HG03103 (cell line): ENCODE measurements around the gene ASB4.

Source experiments
- ATAC-seq: cut with Tn5 transposase; IDR thresholded peaks from one replicate; pipeline ENCODE4 v1.9.1; 2021; ENCODE audit warnings: low read depth; ENCODE audit not compliant: unreplicated experiment

Gene ASB4

DNA sequence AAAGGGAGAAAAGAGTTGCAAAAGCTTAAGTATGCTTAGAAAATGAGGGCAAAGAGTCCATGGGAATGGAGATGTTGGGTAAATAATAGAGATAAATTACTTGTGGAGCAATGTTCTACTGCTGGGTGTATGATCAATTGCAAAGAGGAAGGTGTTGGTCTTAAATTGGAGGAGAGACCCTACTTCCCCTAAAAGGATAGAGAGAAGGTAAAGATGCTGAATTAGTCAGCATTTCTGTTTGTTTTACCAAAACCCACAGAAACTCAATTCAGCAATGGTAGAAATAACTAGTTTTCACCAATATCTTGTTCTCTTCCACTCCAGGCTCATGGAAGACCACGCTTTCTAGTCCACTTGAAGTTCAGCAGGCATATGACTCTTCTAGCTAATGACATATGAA, 32.1 kb downstream of the ASB4 start:
- peak; percentile 26 for ATAC-seq

DNA sequence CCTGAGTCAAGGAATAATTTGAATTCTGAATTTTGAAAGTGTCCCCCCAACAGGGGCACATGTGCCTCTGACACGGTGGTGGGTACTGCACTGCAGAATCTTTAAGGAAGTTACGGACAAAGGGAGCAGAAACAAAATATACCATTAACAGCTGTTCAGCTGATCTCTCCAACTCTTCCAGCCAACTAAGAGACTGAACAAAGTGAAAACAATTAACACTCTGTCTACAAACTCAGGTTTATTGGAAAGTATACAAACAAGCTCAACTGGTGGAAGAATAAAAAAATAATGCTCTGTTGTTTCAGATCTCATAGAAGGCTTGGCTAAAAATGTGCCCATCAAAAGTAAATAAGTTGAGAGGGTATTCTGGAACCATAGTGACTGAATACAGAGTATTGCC, 34.4 kb downstream of the ASB4 start:
- ATAC-seq: no peak

DNA sequence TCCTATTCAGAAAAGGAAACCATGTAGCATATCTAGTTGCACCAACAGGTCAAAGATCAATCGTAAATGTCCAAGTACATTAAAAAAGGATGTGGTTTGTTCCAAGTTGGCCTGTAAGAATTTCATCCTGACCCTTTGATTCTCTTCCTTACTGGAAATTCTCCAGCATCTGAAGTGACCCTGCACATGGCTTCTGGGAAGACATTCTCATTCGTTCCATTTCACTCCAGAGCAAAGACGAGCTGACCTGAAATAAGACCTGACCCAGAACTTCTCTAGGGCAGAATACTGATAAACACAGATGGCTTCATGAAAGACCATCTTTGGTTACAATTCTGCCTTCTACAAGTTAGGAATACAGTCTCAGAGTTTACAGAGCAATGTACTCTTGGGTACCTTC, 39.8 kb downstream of the ASB4 start:
- no peak for ATAC-seq

DNA sequence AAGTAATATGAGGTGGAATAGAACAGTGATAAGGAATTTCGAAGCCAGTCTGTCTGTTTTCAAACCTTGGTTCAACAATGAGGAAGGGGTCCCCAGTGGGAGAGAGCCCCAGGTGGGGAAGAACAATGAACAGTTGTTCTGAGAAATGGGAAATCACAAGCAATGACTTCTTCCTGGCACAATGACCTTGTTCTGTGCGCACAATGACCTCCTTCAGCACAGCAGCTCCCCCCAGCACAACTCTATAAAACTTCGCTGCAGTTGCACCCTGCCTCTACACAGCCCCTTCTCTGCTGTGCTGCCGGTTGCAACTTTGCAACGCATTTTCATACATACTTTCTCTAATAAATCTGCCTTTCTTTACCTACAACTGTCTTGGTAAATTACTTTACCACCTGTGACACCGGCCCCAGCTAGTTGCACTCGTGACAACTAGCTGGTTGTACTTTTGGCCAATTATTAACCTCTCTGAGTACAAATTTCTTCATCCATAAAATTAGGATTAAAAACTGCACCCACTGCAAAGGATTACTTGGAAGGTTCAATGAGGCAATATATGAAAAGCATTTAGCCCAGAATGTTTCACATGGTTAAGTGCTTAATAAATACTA, 40.5 kb downstream of the ASB4 start:
- ATAC-seq: no peak

DNA sequence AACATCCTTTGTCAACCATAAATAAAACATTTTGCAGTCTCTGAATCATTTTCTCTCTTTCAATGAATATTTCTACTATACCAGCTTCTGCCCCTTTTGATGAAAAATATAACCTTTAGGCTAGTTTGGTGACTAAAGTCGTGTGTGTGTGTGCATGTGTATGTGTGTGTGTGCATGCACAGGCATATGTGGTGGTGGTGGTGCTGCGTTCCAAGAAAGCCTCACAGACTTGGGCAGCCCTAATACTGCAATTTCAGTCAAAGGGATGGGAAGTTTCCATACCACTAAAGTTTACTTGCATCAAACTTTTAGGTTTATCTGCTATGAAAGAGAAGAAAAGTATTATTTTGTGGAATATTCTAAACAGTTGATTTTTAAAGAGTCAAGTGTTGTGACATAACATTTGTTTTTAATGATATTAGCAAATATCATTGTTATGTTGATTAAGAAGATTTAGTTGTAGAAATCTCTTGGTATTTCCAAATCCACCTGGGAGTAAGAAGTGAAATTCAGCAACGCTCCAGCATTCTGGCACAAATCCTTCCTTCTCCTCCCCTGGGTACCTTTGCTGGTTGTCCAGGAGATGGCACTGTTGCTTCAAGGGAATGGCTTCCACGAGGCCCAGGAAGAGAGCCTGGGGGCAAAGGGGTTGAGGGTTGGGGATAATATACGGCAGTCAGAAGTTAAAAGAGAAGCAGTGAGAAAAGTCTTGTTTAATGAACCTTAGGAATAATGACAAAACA, 41.5 kb downstream of the ASB4 start:
- ATAC-seq: peak; percentile 56

DNA sequence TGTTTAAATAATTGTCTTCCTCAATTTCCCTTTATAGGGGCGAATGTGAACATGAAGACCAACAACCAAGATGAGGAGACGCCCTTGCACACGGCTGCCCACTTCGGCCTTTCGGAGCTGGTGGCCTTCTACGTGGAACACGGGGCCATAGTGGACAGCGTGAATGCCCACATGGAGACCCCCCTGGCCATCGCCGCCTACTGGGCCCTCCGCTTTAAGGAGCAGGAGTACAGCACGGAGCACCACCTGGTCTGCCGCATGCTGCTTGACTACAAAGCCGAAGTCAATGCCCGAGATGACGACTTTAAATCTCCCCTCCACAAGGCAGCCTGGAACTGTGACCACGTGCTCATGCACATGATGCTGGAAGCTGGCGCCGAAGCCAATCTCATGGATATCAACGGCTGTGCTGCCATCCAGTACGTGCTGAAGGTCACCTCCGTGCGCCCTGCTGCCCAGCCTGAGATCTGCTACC, 42.1 kb downstream of the ASB4 start:
- no peak for ATAC-seq

DNA sequence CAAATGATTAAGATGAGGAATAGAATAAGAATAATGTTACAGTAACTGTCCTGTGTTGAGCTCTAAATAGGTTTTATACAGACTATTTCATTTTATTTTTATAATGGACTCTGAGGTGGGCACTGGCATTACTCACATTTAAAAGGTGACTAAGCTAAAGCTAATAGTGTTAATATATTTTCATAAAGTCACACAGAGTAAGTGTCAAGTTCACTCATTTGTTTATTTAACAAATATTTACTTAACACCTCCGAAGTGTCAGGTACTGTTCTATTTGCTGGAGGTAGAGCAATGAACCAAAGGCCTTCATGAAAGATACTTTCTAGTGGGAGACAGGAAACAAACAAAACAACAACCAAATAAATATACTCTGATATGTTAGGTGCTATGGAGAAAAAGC, 44.0 kb downstream of the ASB4 start:
- no peak for ATAC-seq

DNA sequence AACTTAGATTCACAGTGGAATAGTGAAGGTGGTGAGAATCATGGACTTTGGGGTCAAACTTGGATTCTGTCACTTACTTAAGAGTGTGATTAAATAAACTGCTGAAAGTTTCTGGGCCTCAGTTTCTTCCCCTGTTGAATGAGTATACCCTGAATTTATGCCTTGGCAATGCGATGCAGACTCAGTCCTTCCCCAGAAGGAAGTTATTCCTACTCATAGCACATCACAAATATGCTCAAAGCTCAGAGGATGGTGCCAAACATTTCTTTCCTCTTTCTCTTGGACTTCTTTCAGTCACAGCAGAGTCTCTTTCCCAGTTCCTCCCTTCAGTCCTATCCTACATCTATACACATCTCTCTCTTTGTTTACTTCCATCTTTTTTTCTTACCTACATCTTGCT, 45.1 kb downstream of the ASB4 start:
- ATAC-seq: no peak

DNA sequence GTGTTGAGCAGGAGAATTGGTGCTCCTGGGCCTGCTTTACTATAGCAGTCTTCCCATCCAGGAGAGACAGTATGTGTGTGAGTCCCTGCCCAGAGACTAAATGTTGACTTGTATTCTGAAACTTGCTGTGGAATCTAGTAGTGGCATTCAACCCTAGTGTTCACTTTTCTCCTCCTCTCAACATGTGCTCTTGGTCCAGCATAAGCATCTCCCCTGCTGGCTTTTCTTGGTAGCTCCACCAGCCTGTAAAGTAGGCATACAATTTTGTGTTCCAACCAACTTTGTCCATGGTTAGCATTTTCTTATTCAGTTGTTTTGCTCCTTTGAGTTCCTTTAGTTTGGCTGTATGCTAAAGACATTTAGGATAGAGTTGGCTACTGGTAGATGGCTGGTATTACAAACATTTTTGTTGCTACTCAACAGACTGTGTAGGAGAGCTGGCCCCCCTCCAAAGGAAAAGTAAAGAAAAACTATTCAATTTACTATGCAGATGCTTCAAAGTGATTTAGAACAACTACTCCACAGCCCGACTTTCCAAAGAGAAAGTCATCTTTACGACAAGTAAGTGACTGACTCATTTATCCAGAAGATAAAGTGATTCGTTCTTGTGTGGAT, 46.0 kb downstream of the ASB4 start:
- ATAC-seq: no peak

DNA sequence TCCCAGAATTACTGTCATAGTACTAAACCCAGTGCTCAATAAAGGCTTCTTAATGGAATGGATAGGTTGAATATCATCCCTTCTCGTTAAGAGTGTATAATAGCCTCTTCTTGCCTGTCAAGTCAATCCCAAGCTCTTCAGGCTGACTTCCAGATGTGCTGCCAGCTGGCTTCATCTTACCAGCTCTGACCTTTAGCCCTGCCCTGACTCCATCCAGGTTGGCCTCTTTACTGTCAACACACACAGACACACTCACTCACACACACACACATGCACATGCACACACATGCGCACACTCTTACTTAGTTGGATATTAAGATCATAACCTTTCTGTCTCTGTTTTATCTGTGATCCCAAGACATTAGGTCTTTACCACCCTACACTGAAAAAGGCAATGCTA, 49.1 kb downstream of the ASB4 start:
- no peak for ATAC-seq

DNA sequence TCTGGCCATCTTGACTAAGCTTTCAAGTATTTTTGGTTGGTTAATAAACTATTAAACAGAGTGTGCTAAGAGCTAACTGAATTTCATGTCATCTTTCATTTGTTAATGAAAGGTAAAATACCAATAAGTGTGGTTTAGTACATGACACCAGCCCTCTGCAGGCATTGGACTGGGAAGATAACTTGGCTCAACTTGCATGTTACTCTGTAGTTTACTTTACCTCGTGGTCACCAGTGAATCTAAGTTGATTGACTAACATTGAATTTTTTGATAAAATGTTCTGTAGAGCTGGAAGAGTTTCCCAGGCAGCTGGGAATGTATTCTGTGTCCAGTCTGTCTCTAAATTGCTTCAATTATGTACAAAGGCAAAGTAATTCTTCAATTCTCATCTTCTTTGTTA, 49.9 kb downstream of the ASB4 start:
- no peak for ATAC-seq

DNA sequence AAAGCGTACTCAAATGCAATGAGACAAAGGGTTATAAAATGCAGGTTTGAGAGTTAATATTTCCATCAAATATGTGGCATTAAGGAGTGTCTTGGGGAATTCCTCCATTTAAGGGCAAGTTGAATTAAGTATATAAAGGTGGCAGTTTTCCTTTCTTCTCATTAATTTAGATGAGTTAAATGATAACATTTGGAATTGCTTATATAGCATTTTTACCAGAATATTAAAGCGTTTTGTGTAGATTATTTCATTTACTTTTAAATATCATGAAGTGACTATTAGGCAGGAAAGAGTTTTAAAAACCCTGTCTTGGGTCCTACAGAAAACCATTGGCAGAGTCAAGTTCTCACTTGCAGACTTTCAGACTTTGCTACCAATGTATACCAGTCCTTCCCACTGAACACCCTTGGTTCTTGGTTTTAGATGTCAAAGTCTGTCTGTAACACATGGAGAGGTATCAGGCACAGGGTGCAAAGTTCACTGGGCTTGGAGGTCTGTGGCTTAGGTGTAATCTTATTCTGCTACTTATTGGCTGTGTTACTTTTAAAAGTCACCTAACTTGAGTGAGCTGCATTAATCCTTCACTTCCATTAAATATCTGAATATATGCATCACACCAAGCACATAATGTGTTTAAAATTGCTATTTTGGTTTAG, 51.0 kb downstream of the ASB4 start:
- ATAC-seq: no peak

DNA sequence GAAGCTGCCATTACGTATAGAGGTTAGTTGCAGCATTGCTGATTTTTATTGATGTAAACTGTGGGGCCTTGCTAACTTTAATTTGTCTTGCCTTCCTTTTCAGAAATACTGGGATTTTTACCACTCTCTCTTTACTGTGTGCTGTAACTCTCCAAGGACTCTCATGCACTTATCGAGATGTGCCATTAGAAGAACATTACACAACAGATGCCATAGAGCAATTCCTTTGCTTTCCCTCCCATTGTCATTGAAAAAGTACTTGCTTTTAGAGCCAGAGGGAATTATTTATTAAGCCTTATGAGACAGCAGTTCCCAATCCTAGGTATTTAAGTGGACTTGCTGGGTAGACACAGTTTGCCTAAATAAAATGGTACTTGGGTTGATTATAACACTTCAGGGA, 51.7 kb downstream of the ASB4 start:
- ATAC-seq: no peak

DNA sequence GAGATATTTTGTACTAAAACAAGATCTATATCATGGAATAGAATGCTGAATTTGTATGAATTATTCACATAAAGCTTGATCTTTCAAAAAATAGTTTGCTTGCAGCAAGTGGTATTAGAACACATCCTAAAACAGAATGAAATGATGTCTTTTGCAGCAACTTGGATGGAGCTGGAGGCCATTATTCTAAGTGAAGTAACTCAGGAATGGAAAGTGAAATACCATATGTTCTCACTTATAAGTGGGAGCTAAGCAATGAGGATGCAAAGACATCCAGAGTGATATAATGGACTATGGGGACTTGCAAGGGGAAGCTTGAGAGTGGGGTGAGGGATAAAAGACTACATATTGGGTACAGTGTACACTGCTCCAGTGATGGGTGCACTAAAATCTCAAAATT, 53.7 kb downstream of the ASB4 start:
- ATAC-seq: no peak

DNA sequence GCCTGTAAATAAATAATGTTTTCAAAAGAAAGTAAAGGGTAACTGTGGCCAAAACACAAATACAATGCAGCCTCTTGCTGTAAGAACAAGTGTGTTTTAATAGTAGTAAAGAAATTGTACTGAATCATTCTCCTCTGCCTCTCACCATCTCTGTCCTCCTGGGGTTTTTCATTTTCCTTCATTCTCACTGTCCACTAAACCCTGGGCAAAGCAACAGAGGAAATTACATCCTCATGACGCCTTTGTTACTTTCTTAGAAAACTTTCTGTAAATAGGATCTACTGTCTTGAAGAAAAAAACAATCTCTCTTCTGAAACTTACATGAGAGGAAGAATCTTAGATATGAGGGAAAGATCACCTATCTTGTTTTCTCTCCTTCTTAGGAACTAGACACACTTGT, 54.6 kb downstream of the ASB4 start:
- ATAC-seq: no peak

DNA sequence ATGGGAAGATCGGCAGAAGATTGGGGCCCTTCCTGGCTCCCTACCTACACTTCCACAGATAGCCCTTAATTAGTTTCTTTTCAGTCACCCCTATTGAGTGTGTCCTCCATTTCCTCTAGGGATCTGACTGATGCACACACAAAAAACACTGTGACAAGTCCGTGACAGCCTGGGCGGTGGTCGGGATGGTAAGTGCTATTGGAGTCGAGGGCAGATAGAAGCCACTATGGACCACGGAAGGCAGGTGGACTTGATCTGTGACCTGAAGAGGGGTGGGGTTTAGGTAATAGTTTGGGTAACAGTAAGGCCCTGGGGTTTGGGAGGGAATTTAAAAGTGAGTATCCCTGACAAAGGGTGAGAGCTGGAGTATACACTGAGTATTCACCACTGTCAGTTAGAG, 57.6 kb downstream of the ASB4 start:
- no peak for ATAC-seq

DNA sequence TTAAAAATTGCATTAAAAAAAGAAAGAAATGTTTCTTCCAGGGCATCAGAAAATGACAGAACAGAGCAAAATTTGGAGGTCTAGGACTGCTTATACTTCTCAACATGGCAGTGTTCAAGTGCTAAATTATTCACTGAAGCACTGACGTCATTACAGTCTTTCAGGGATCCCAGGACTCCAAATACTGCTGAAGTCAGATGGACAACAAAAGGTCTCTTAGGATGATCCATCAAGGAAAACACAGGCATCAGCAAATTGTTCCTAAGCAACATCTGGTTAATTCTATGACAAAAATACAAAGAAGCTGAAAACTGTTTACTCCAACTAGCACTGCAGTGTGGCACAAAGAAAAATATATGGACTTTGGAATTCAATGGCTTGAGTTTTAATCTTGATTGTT, 58.4 kb downstream of the ASB4 start:
- ATAC-seq: no peak

DNA sequence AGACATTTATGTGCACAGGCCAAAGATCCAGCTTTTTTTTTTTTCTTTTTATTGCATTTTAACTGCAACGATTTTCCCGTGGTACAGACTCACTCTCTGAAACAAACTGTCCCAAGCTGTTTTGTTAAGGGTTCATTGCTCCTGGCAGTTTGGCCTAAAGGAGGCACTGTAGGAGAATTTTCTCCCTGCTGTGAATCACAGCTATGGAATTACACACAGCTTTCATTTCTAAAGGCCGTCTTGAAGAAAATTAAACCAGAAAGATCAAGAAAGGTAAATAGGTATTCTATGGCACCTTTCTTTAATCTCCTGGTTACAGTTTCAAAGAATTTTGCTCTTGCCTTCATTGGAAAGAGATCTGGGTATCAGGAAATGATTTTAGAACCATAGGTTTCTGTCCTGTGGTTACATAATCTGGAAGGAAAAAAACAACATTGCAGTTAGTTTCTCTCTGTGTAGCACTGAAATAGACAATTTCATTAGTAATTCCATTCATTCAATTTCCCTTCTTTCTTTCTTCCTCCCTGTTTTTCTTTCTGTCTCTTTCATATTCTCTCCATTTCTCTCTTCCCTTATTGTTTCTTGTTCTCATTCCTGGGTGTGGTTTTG, 59.4 kb downstream of the ASB4 start:
- ATAC-seq: no peak

DNA sequence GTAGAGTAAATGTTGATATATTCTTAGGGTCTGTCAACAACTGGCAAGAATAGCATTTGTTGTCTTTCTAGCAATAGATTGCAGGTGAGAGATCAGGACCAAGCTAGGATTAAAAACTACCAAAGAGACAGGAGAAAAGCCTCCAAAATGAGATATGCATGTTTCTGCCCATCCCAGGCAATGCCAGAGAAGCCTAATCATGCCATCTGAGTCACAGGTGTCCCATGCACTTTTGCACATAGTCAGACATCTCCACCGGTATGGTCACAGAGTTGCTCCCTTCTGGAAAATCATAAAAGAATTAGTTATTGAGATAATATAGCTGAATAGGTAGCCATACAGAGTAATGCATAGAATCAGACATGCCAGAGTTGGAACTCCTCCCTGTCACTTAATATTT, 59.9 kb downstream of the ASB4 start:
- no peak for ATAC-seq

DNA sequence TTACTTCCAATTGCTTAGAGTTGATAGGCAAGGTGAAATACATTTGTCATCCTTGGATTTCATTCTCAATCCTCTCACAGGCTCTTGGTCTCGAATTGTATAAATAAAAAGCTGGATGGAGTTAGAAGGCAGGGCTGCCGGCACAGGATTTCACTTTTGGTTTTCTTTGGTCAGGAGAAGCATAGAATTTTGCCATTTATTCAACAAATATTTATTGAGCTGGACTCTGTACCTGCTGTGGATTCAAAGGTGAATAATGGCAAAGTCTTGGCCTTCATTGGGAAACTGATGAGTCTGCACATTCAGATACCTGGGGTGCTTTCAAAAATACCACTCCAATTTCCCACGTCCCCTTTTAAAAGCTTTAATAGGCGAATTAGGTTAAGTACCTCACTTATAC, 60.9 kb downstream of the ASB4 start:
- no peak for ATAC-seq
